ENCODE measurements around the gene FAM131C. TPM values are rescaled to one million over a fixed set of nuclear protein-coding genes. Genes with fewer than 3 reads are reported as not detected.
A peak's percentile ranks its signal among the peaks of the same experiment; 100 is the strongest.
"Not testable (repeated sequence)": the region's sequence is repeated elsewhere in the genome, so short reads cannot be mapped to it uniquely, and the experiment has no call there.

FAM131C gene
- total RNA-seq, 1 donor from 2014 or later, result not detected

DNA sequence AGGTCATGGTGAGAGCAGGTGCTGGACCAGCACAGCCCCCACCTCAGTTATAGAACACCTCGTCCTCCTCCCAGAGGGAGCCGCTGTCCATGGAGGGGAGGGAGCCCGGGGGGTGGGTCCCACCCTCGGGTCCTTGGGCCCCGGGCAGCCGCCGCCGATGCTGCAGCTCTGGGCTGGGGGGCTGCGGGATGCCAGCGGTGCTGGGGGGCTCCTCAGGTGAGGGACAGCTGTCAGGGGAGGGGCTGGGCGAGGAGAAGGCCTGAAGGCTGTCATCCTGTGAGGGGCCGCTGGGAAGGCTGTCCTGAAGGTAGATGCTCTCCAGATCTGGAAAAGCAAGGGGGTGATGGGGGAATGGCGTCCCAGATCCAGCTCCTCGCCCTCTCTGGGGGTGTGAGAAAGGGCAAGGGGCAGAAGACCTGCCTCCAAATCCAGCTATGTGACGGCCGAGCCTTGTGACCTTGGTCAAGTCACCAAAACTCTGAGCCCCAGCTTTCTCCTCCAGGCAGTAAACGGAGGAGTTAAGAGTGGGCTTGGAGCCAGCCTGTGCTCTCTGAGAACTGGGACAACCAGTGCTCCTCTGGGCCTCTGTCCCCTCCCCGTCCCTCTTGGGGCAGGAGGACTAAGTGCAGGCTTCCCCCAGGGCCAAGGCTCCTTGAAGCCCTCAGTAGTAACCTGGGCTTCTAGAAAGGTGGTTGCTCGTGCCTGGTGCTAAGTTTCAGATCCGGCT is 14.9 kb downstream of the FAM131C start:
- DNase-seq, result not testable (repeated sequence)

- DNase-seq, result not testable (repeated sequence)
These were observed 16.0 kb downstream of the FAM131C start for GRCh38 chr1:16057314-16057915.

DNA sequence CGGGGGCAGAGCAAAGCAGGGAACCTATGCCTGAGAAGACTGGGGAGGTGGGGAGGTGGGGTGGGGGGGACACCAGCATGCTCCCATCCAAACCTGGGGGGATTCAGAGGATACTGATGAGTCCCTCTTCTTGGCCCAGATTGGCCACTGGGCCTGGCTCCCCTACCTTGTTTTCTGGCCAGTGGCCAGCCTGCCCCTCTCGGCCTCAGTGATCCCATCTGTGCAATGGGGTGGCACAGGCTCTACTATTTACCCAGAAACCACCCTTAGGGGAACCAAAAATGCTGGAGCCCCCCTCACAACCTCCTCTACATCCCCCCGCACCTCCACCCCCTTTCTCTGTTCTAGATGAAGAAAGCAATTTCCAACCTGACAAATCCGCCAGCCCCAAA is 16.9 kb downstream of the FAM131C start:
- DNase-seq, result not testable (repeated sequence)

DNA sequence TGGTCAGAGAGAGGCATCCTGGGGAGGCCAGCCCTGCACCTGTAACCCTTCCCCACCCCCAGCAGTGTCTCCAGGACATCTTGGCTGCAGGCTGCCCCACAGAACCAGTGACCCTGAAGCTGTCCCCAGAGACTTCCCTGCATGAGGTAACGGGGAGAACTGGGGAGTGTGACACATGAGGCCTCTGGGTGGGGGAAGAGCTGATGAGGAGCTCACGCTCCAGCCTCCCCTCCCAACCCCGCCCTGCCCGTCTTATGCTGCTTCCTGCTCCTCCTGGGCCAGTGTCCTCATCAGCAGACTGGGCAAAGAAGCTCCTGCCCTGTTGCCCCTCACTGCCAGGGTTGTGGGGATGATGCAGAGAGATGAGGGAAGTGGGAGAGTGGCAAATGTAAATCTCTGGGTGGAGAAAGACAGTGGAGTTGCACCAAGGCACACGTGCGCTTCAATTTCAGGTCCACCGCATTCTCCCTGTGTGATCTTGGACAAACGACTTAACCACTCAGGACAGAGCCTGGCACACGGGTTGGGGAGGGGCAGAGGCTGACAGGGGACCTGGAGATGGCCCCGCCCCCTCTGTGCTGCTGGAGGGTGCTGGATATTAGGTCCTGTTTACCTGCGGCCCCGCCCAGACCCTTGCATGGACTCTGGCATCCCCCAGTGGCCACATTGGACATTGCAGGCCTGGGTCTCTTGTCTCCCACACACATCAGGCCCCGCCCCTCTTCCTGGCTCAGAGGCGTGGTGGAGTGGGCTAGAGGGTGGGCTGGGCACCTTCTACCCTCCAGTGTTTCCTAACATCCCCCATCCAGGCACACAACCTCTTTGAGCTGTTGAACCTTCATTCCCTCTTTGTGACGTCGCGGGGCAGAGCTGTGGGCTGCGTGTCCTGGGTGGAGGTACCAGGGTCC is 17.6 kb downstream of the FAM131C start:
- peak; percentile 31 for DNase-seq

DNA sequence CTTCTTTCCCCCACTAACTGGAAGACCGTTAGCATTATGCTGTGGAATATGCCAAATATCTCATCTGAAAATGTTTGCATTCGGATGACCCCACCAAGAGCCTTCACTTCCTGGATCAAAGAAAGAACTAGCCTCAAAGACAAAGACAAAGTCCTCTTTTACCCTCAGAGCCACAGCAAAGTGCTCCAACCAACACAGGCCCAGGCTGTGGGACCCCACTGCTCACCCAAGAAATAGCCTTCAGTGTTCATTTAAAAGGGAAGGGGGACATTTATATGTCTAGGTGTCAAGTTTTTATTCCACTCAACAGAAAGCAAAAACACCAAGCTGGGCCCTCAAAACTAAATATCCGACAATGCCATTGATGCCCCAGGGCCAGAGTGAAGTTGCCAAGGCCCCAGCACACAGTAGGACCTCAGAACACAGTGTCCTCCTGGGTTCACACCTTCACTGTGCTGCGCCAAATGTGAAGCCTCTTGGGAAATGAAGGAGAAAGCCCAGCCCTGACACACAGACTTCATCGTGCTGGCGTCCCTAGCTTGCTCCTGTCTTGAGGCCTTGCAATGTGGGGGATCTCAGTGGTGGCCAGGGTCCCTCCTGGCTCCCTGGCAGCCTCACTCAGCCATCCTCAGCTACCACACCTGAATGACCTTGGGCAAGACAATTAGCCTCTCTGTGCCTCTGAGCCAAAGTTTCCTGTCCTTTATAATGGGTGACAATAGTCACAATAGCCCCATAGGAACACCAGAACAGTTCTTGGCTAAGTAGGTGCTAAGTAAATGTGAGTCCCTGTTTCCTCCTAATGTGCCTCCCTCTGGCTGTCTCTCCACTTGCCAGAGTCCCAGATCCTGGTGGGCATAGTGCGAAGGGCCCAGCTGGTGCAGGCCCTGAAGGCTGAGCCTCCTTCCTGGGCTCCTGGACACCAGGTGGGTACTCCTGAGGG is 18.6 kb downstream of the FAM131C start:
- no peak for DNase-seq

- DNase-seq, result no peak
These were observed 19.5 kb downstream of the FAM131C start for GRCh38 chr1:16053781-16054502.

- not testable (repeated sequence) for DNase-seq
These were observed 21.5 kb downstream of the FAM131C start for GRCh38 chr1:16051949-16052348.

- DNase-seq, result no peak
These were observed 22.4 kb downstream of the FAM131C start for GRCh38 chr1:16051039-16051438.

GRCh38 chr1:16050328-16050727 is 23.1 kb downstream of the FAM131C start:
- no peak for DNase-seq

GRCh38 chr1:16048573-16049189 is 24.8 kb downstream of the FAM131C start:
- DNase-seq, result no peak

GRCh38 chr1:16047791-16048475 is 25.5 kb downstream of the FAM131C start:
- no peak for DNase-seq

DNA sequence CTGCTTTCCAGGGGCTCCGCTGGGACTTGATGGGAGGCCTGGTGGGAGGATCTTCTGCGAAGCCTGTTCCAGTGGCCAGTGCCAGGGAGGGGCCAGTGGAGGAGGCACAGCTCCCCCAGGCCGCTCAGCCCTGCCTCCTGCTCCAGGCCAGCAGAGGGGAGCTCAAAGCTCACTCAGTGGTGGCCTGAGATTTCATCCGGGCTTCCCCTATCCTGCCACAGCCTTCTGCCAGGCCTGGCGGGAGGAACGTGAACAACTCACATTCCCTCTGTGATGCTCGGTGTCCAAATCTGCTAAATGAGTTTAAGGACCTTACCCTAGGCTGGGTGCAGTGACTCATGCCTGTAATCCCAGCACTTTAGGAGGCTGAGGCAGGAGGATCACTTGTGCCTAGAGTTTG is 26.6 kb downstream of the FAM131C start:
- no peak for DNase-seq

GRCh38 chr1:16043950-16044349 is 29.5 kb downstream of the FAM131C start:
- DNase-seq, result no peak

DNA sequence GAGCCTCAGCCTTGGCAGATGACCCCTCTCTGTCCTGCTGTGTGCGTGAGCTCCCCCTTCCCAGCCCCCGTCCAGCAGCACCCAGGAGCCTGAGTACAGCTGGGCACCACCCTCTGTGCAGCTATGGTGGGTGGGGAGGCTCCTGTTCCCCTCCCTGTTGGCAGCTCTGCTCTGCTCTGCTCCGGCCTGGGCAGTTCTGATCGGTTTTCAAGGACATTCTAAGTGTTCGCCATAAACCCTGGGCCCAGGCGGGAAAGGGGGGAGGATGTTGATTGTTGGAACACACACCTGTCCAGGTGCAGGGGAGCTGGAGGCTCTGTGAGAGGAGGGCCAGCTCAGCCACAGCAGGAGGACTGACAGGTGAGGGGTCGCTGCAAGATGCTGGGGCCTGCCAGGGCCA is 29.9 kb downstream of the FAM131C start, which contains the start of gene CLCNKB:
Gene CLCNKB, plus strand, starts transcription at position 262 of the 400 bp plus-strand sequence. CDS start 711 bp downstream, outside the sequence.
- no peak for DNase-seq

DNA sequence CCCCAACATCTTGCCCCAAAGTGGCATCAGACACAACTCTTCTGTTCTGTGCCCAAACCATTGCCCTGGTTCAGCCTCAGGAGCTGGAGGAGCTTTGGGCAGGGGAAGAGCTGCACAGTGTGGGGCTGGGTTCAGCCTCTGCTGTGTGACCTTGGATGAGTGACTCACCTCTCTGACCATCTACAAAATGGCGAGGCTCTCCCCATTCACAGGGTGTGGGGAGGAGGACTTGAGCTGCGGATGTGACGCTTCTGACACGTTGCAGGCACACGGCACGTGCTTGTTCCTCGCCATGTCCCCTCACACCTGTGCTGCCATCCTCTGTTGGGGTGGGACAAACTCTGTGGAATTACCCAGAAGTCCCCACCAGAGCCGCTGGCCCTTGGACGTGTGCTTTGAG is 30.8 kb downstream of the FAM131C start:
- not testable (repeated sequence) for DNase-seq

- no peak for DNase-seq
These were observed 31.4 kb downstream of the FAM131C start for GRCh38 chr1:16042096-16042495.

DNA sequence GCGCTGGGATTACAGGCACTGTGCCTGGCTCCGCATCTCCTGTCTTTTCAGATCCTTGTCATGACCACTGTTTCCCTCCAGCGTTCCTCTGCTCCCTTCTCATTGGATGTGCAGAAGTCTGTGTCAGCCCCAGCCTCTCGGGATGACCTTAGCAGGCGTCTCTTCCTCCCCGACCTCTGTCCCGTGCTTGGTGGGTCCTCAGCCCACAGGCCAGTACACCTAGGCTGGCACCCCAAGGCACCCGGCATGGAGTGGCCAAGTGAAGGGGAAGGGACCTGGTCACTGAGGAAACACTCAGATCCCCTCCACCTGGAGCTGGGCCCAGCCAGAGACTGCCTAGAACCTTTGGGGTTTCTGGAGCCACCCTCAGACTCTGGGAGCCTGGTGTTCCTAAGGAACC is 32.3 kb downstream of the FAM131C start:
- no peak for DNase-seq

DNA sequence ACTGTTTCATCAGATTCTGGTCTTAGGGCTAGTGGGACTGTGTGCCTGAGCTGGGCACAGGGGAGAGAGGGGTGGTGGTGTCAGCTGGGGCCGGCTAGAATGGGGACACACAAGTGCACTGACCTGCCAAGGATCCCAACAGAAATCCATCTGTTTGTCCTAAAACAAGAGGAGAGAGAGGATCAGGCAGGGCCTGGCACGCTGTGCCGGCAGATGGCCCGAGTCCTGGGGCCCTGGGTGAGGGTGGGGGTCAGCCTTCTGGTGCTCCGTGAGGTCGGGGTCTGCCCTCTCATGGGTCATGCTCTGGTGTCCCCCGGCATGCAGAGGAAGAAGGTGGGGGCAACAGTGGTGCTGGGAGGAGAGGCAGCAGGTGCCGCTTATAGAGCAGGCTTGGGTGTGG is 33.6 kb downstream of the FAM131C start:
- DNase-seq, result not testable (repeated sequence)

DNA sequence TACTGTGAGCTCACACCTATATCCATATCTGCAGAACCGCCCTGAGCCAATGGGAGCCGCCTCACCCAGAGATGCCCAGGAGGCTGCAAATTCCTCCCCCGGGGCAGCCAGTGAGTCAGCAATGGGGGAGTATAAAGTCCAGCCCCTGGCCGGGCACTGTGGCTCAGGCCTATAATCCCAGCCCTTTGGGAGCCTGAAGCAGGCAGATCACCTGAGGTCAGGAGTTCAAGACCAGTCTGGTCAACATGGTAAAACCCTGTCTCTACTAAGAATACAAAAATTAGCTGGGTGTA is 34.9 kb downstream of the FAM131C start:
- DNase-seq, result no peak

DNA sequence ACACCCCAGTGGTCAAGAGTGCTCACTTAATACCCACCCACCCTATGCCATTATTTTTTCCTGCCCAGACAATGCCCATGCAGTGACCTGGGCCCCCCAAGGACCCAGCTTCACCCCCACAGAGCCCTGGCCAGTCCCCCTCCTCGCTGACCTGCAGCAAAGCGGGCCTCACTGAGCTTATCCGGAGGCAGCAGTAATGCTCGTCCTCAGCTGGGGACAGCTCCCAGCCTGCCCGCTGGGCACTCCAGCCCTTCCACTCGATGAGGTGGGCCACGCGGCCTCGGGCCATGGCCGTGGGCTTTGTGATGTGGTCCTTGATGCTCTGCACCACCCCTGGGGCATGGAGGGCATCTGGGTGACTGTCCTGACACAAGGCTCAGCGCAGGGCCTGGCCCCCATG is 37.0 kb downstream of the FAM131C start:
- not testable (repeated sequence) for DNase-seq

All from skin of body (tissue), 2 donors.